Islet of Langerhans (tissue), 1 donor: ENCODE results near the gene KCNMA1.

Experiments used
- FAIRE-seq: peaks from one replicate; lab custom pipeline; 2011; peaks lifted over from hg19 to GRCh38; lab: Jason Lieb, UNC

The KCNMA1 gene

DNA sequence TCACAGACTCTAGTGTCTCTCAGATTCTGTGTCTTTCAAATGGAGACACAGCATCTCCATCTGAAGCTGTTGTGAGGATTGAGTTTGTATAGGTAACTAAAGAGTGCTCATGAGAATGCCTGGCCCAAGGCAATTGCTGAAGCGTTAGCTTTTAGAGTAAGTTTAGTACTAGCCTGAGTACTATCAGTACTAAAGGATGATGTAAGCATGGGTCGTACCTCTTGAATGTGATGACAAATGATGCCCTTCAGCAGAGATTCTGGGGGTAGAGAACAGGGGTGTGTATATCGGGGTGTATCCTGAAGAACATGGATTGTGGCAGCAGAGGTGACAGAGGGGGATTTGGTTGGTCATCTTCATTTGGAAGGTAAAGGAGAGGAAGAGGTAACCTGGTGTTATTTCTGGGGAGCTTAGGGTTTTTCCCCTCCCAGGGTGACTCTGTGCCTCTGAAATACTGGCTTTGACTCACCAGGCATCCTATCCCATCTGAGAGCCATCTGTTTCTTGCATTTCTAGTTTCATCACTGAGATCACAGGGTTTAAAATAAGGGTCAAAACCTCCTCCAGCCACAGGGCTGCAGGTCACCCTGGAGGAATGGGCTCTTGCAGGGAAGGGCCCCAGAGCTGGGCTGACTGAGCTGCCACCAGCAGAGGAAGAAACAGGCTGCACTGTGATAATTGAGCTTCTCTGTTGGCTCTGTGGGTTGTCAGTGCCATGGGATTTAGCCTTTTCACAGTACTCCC, 756.0 kb downstream of the KCNMA1 start:
- FAIRE-seq, result no peak

DNA sequence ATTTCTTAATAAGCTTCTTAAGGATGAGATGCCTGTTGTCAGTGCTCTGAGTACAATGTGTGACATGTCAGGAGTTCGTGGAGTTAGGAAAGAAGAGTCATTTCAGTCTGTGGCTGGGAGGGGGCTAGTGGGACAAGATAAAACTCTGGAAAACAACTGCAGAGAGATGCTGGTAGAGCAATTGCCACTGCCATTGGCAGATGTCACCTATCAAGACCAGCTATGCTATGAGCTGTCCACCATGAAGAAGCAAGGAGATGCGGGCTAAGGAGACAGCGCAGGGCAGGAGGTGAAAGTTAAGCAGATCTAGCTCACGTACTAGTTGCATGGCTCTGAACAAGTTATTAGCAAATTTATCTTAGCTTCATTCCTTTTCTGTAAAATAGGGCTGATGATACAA, 756.7 kb downstream of the KCNMA1 start:
- FAIRE-seq, result peak; percentile 13

- no peak for FAIRE-seq
These were observed 758.3 kb downstream of the KCNMA1 start for GRCh38 chr10:76879116-76879913.

DNA sequence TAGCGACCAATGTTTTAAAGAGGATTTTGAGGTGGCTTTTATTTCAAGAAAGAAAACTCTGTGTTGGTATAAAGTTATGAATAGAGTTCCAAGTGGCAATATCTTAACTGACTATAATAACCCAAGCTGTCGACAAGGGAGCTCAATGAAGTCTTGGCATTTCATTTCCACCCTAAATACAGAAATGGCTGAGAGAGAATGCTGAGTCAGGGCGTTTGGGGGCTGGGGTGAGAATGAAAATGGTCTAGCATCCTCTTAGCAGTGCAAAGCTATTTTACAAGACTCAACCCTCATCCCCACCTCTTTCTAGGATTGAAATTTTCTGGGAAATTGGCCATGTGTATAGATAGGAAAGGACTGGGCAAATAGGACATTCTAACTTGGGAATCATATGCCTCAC, 759.1 kb downstream of the KCNMA1 start:
- FAIRE-seq, result no peak

DNA sequence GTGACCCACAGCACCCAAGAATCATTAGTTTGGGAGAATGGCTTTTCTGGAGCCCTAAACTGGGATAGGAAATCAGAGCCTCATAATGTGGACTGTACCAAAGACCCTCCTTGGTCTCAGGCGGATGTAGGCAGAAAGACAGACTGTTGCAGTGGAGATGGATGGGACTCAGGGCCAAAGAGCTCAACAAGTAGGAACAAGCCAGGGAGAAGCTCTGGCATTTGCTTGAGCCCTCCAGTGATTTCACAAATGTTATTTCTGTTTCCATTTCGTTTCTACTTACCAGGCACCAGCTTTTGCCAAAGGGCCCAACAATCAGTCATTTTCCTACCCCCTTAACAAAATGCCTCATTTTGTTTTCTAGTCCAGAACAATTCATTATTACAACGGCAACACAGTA, 762.7 kb downstream of the KCNMA1 start:
- no peak for FAIRE-seq

- no peak for FAIRE-seq
These were observed 763.4 kb downstream of the KCNMA1 start for GRCh38 chr10:76874176-76874575.

- FAIRE-seq, result no peak
These were observed 765.8 kb downstream of the KCNMA1 start for GRCh38 chr10:76871697-76872295.

DNA sequence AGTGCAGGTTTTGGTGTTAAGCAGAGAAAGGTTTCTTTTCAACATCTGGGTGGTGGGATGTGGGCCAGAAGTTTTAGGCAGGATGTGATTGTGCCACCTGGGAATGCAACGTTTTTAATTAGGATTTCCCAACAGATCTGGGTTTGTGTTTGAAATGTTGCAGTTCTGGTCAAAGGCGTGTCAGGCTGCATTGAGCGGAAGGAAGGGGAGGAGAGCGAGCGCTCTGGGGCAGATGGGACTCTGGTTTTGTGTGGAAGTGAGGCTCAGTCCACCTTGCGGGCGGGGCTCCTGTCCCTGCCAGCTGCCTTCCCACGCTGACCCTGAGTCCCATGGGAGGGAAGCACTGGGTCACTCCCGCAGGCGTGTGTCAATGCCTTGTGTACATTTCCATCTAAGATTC, 767.7 kb downstream of the KCNMA1 start:
- no peak for FAIRE-seq

- FAIRE-seq, result peak; percentile 82
These were observed 769.3 kb downstream of the KCNMA1 start for GRCh38 chr10:76868098-76868977.

GRCh38 chr10:76866841-76867586, 770.6 kb downstream of the KCNMA1 start:
- FAIRE-seq, result no peak

- FAIRE-seq, result no peak
These were observed 772.7 kb downstream of the KCNMA1 start for GRCh38 chr10:76864922-76865321.

DNA sequence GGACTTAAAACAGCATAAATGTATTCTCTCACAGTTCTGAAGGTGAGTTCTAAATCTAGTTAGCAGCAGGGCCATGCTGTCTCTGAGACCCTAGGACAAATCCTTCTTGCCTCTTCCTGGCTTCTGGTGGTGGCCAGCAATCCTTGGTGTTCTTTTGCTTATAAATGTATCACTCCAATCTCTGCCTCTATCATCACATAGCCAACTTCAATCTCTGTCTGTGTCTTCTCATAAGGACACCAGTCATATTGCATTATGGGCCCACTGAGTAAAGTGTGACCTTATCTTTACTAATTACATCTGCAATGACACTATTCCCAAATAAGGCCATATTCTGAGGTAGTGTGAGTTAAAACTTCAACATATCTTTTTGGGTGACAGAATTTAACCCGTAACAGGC, 778.9 kb downstream of the KCNMA1 start:
- no peak for FAIRE-seq

DNA sequence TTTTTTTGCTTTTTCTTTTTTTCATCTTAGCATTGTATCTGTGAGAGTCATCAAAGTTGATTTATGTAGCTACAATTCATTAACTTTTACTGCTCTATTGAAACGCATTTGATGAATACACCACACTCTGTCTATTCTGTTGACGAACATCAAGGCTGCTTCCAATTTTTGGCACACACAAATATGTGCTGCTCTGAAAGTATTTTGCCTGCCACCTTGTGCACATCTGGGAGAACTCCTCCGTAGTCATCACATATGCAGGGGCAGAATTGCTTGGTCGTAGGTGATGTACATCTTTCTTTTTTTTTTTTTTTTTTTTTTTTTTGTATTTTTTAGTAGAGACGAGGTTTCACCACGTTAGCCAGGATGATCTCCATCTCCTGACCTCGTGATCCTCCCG, 796.8 kb downstream of the KCNMA1 start:
- no peak for FAIRE-seq

DNA sequence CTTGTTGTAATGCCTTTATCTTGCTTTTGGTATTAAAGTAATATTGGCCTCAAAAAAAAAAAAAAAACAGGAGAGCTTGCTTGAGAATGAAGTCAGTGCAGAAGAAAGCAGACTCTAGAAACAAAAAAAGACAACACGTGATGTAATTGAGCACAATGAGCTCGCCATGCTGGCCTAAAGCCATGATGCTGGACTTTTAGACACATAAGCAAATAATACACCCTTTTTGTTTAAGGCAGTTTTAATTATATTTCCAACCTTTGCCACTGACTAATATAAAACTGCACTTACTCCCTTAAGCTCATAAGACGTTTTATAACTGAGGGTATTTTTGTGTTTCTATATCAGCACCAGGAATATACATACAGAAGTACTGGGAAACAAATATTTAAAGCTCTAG, 798.3 kb downstream of the KCNMA1 start:
- no peak for FAIRE-seq

DNA sequence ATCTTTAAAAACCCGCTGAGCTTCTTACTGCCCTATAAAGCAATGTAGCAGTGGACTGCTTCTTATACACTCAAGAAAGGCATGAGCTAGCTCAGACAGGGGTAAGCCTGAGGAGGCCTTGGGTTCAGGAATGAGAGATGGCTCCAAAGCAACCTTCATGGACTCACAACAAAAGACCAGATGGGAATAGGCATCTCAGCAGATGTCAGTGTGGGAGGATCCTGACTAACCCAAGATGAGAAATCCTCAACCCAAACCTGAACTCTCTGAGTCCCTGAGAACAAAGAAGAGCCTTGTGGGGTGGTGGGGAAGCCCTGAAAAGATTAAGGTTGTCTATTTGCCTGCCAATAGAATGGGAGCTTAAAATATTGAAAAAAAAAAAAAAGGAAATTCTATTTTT, 807.4 kb downstream of the KCNMA1 start:
- no peak for FAIRE-seq

DNA sequence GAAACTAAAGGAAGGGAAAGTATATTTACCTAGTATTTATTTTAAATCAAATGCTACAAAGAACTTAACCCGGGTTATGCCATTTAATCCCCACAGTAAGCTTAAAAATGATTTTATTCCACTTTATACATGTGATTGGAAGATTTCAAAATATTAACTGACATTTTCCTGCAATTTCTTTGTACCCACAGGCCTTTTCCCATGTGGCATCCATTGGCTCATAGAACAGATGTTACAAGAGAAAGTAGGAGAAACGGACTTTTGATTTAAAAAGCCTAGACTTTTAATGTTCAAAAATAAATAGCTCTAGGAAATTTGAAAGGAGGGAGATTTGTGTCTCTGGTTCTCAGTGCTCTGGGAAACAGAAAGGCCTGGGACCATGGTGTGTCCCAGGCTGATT, 807.9 kb downstream of the KCNMA1 start:
- FAIRE-seq, result no peak
